HG03025 (cell line): Measurements from ENCODE around the gene BIN1.
A peak's percentile ranks its signal among the peaks of the same experiment; 100 is the strongest.
"Not testable (repeated sequence)": the region's sequence is repeated elsewhere in the genome, so short reads cannot be mapped to it uniquely, and the experiment has no call there.

ENCODE experiments used
- ATAC-seq: cut with Tn5 transposase; IDR thresholded peaks from one replicate; pipeline ENCODE4 v1.9.1; 2021; ENCODE audit warnings: mild to moderate bottlenecking, moderate library complexity; ENCODE audit not compliant: unreplicated experiment, low FRiP score

Gene BIN1

DNA sequence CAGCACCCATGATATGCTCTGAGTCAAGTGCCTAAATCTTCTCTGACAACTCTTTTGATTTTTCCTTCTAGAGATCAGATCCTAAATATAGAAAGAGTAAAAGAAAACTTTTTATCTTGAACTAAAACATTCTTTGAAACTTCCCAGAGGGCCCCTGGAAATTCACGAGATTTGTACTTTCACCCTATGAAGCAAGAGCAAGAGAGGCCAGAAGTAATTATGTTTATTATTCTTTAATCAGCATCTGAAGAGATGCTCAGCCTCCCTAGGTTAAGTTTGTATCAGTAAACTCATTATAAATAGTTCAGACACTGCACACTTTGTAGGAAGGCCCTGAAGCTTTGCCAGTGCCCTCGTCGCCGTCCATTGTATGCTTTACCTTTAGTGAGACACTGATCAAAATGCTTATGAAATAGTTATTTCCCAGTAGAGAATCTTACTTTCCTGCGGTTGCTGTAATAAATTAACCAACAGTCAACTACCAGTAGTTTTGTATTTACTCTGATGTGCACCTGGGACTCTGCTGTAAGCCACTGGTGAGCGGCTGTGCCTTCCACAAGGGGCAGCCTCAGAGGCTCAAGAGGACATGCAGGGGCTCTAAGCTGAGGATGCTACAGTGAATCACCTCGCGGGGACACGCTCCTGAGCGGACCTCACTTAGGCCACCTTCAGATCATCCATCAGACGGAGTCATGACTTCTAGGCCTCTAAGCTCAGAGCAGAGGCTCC lies 71.9 kb downstream of the BIN1 start:
- no peak for ATAC-seq

DNA sequence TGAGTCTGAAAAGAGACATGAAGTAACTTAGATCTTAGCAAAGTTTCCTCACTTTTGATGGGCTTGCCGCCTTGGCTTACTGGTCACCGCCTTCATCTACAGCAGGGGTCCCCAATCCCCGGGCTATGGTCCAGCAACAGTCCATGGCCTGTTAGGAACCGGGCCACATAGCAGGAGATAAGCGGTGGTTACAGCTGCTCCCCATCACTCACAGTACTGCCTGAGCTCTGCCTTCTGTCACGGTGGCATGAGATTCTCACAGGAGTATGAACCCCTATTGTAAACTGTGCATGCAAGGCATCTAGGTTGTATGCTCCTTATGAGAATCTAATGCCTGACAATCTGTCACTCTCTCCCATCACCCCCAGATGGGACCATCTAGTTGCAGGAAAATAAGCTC lies 72.9 kb downstream of the BIN1 start:
- ATAC-seq, result no peak

DNA sequence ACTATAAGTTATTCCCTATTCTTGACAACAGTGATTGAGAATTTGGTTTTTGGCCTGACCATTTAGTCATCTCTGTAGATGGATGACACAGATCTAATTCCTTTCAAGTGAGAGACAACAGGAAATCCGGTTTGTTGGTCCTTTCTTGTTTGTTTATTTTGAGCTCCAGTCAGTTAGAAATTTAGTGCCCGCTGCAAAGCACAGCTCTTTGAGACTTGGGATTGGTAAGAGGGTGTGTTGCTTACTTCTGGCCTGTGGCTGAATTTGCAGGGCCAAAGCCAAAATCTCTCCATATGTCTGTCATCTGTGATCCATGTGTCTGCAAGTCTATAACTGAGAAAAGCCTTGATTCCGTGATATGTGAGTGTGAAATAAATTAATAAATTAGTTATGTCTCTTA lies 74.3 kb downstream of the BIN1 start:
- ATAC-seq, result no peak

GRCh38 chr2:127029350-127030051 lies 77.5 kb downstream of the BIN1 start:
- ATAC-seq, result no peak

- not testable (repeated sequence) for ATAC-seq
Measured at GRCh38 chr2:127028745-127029144, 78.2 kb downstream of the BIN1 start.

GRCh38 chr2:127027715-127028114 lies 79.2 kb downstream of the BIN1 start:
- ATAC-seq, result no peak

- ATAC-seq, result peak; percentile 81
Measured at GRCh38 chr2:127025359-127026166, 81.4 kb downstream of the BIN1 start.

DNA sequence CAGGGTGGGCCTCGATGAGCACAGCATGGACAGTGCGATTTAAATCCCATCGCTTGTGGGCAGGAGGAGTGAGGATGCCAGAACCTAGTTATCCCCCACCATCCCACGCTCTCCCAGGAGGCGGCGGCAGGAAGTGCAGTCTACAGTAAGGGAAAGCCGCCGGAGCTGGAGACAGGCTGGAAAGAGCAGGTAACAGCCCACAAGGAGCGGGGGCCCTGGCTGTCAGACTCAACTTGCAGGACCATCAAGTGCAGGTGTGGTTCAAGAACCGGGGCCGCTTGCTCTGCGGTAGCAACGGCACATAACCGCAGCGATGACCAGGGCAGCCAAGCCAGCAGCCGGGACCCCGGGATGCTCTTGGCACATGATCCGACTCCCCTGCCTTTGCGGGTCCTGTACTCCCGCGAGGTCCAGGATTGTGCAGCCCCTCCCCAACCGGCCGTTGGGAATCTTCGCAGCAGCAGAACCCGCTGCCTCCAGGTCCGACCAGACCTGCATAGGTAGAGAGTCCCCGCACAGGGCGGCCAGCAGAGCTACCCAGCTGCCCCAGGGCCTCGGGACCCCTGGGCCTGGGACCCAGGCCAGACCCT lies 82.1 kb downstream of the BIN1 start:
- peak; percentile 22 for ATAC-seq

- no peak for ATAC-seq
Measured at GRCh38 chr2:127023504-127023903, 83.5 kb downstream of the BIN1 start.

GRCh38 chr2:127022817-127023216 lies 84.1 kb downstream of the BIN1 start:
- no peak for ATAC-seq

DNA sequence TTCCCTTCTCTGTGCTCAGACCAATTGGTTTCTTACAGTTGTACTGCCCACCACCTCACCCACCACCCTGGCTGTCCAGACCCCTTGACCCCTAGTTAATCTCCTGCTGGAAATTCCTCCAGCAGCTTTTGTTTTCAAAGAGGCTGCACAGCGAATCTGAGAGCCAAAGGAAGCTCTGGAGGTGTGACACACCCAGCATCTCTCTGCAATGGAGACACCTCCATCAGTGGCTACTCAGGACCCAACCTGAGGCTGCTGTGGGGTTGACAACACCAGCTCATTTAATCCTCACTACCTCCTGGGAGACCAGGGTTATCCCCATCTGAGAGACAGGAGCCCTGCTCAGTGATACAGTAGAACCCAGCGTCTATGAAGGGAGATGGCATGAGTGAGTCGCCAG lies 86.4 kb downstream of the BIN1 start:
- no peak for ATAC-seq

DNA sequence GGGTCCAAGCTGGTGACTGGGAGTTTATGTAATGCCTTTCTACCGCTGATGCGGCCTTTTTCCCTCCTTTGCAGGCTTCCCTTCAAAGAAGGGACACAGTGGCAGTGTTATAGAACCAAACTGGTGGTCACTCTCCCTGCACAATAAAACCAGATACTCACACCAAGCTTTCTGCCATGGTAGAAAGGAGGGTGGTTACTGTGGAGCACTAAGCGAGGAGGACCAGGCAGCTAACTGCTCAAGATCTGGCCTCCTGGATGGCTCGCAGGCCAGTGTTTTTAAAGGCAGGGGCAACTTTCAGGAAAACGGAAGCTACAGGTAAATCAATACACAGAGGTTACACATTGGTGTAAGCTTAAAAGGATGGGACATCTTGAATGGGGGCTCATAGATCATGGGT lies 89.4 kb downstream of the BIN1 start:
- no peak for ATAC-seq

DNA sequence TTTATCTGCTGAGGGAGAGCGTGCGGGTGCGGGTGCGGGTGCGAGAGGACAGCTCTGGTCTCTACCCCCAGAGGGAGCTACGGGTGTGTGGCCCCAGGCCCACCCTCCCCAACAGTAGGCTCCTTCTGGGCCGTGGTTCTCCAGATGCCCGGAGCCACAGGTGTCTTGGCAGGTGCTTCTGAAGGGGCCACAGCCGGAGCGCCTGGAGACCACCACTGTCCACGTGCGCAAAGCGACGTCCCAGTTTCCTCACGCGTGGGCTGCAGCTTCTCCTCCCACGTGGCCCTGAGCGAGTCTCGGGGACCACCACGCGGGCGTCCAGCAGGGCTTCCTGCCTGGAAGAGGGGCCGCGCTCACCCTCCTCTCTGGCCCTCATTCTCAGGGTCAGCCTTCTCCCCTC lies 90.6 kb downstream of the BIN1 start:
- ATAC-seq, result no peak

GRCh38 chr2:127015106-127015910 lies 91.6 kb downstream of the BIN1 start:
- ATAC-seq, result no peak

DNA sequence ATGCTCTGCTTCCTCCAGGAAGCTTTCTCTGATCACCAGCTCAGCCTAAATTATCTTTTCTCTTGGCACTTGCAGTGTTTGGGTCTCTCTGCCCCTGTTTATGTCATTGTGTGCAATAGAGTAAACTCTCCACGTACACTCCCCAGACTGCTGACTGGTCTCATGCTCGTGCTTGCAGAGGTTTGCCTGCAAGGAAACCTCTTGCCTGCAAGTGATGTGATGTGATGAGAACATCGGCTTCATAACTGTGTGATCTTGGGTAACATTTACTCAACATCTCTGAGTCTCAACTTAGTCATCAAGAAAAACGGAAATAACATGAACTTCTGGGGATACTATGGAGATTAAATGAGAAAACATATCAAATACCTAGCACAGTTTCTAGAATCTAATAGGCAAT lies 92.3 kb downstream of the BIN1 start:
- ATAC-seq, result no peak

GRCh38 chr2:127014224-127014623 lies 92.7 kb downstream of the BIN1 start:
- ATAC-seq, result no peak

- ATAC-seq, result no peak
Measured at GRCh38 chr2:127012868-127013267, 94.1 kb downstream of the BIN1 start.

GRCh38 chr2:127012215-127012614 lies 94.7 kb downstream of the BIN1 start:
- ATAC-seq, result no peak

GRCh38 chr2:127011796-127012195 lies 95.2 kb downstream of the BIN1 start:
- ATAC-seq, result no peak

GRCh38 chr2:127011231-127011661 lies 95.7 kb downstream of the BIN1 start:
- no peak for ATAC-seq
